ENCODE measurements around the gene GLMP. TPM values are rescaled to one million over a fixed set of nuclear protein-coding genes. Genes with fewer than 3 reads are reported as not detected.

Gene GLMP
- total and polyA plus RNA-seq, 2 donors (not counting 1 experiment from before 2014, with no cell fraction given): 10.2 to 21.2 TPM

DNA sequence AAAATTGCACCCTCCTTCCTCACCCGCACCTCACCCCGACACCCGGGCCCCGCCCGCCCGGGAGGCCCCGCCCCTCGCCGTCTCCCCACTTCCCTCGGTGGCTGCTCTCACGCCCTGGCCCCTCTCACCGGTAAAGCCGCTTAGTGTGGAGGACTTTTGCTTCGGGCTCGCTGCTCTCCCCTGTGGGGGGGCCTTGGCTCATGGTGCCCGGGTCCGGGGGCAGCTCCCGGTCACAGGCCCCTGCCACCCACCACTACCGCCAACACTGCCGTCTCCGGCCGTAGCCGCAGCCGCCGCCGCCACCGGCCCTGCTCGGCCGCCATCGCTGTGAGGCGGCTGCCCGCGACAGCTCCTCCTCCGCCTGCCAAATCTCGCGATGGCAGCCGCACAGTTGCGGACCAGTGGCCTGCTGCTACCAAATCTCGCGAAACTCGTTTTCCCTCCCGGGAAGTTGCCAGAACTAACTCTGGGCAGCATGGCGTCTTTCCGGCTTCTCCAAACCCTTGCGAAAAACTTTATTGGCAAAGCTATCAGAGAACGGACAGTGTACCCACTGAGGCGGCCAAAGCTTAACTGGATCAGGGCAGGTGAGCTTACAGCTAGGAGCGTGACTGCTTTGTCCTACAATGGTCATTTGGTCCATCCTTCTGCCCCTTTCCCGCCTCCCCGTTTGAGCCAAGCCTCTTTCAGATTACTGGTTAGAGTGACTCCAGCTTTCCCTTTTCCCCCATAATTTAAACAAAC is 12.8 kb downstream of the GLMP start, which contains the start of gene SMG5:
Gene SMG5 (minus strand): TSS at position 347 of the 744 bp plus-strand sequence. CDS start 145 bp downstream, at position 202.
- ChIA-PET POLR2A (interaction anchor here (0.6 to 2.8 kb wide), 4 partner anchors 11 to 89 kb away, joined by 3 to 9 read pairs (median 4); partner anchors contain the start of gene PMF1), CTCF (interaction anchor here (0.6 to 1.9 kb wide), 9 partner anchors 12 to 229 kb away, joined by 3 to 6 read pairs (median 4); partner anchors contain the start of genes PMF1 and UBQLN4)
- peak within 1 kb of the TSS; percentile 98 for H3K4me3 Mint-ChIP-seq
- WGBS (ENCODE audit: insufficient coverage): 1% methylated on average over 49 of the region's 50 CpGs
- intact Hi-C loops (cut with micrococcal nuclease): loop anchor here (1.0 to 5.0 kb wide), 6 partner anchors 56 to 1955 kb away; partner anchors contain the start of genes ATP8B2, CCT3, LAMTOR2 and PMF1
- peak within 1 kb of the TSS; percentile 98 for H3K27ac Mint-ChIP-seq
- peak within 1 kb of the TSS; percentile 91 for H3K9ac ChIP-seq (ENCODE audit: low read length)
- peaks cover 20 to 28% of the 10 kb centered on the region in 2 donors for H3K4me1 ChIP-seq (ENCODE audit: control insufficient read depth in 2 of 2, insufficient read depth in 2 of 2, low read length in 2 of 2)
- no peaks in the 10 kb centered on the region for H3K9me3 ChIP-seq (ENCODE audit: control extremely low read depth in 1 of 3, control insufficient read depth in 2 of 3, insufficient read depth in 1 of 3, low read length in 2 of 3)
- ATAC-seq (ENCODE audit: low read depth): peak; percentile 93
- H4K20me1 ChIP-seq (ENCODE audit: control insufficient read depth, insufficient read depth, low read length, poor library complexity, severe bottlenecking): peaks cover 24% of the 10 kb centered on the region
- peak; percentile 98 for DNase-seq
- H3K4me3 ChIP-seq (ENCODE audit: control extremely low read depth in 1 of 5, extremely low read depth in 1 of 5, insufficient read depth in 1 of 5, low read depth in 2 of 5, low read length in 4 of 5): peak within 1 kb of the TSS; percentile 74 to 99 (median 86)
- no peaks in the 10 kb centered on the region for H3K27me3 ChIP-seq (replicated peaks in 1 of 4; ENCODE audit: control extremely low read depth in 1 of 4, control insufficient read depth in 3 of 4, insufficient read depth in 4 of 4, low read length in 3 of 4)
- H3K27me3 Mint-ChIP-seq: no peaks in the 10 kb centered on the region
- H2AFZ ChIP-seq (ENCODE audit: insufficient read depth, low read depth, low read length, poor library complexity, severe bottlenecking): peak within 1 kb of the TSS; percentile 86
- peak within 1 kb of the TSS; percentile 80 for H3K4me2 ChIP-seq (replicated peaks; ENCODE audit: low read depth, low read length, poor library complexity, severe bottlenecking)
- H3K9me3 Mint-ChIP-seq (ENCODE audit: insufficient read depth): no peaks in the 10 kb centered on the region
- H3K79me2 ChIP-seq (ENCODE audit: control insufficient read depth, insufficient read depth, low read length): peaks cover 61% of the 10 kb centered on the region
- H3K27ac ChIP-seq (ENCODE audit: low read length in 2 of 2): peak within 1 kb of the TSS; percentile 79 to 89
- peaks cover 0 to 21% of the 10 kb centered on the region in 2 experiments for H3K36me3 ChIP-seq (replicated peaks in 1 of 2; ENCODE audit: control extremely low read depth in 1 of 2, control insufficient read depth in 1 of 2, extremely low read depth in 1 of 2, insufficient read depth in 2 of 2, low read length in 1 of 2)
- peaks cover 39% of the 10 kb centered on the region for H3K4me1 Mint-ChIP-seq
- TF ChIP-seq EZH2 (IDR thresholded peaks at IDR 0.05; ENCODE audit: borderline replicate concordance, insufficient read depth, low read depth, low read length, poor library complexity, severe bottlenecking): no peak
- TF ChIP-seq, protein P1, sequence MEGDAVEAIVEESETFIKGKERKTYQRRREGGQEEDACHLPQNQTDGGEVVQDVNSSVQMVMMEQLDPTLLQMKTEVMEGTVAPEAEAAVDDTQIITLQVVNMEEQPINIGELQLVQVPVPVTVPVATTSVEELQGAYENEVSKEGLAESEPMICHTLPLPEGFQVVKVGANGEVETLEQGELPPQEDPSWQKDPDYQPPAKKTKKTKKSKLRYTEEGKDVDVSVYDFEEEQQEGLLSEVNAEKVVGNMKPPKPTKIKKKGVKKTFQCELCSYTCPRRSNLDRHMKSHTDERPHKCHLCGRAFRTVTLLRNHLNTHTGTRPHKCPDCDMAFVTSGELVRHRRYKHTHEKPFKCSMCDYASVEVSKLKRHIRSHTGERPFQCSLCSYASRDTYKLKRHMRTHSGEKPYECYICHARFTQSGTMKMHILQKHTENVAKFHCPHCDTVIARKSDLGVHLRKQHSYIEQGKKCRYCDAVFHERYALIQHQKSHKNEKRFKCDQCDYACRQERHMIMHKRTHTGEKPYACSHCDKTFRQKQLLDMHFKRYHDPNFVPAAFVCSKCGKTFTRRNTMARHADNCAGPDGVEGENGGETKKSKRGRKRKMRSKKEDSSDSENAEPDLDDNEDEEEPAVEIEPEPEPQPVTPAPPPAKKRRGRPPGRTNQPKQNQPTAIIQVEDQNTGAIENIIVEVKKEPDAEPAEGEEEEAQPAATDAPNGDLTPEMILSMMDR (IDR thresholded peaks at IDR 0.05): no peak
